Activated CD8-positive, alpha-beta memory T cell treated with anti-CD3 and anti-CD28 coated beads, Interleukin-2, amount 50 U/mL, for 4 hours (primary cell): ENCODE measurements around the gene PNLIPRP3.
"Not testable (repeated sequence)": the region's sequence is repeated elsewhere in the genome, so short reads cannot be mapped to it uniquely, and the experiment has no call there.

Source experiments
- DNase-seq: peaks from one replicate; pipeline ENCODE4 v3.0.0-alpha.2; 2020

Gene PNLIPRP3

DNA sequence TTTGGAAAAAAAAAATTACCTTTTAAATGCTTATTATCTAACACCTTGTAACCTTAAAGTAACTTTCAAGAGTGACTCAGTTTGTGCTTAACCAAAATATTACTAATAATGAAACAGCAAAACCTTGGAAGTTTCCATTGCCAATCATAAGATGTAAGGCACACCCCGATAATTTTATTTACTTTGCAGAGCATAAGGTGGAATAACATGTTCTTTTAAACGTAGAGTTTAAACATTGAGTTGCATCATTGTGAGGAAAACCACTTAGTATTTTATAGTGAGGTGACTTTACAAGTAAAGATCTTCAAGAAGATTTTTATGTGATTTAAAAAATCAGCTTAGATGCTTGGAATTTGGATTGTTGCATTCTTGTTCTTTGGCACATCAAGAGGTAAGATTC lies at the start of gene PNLIPRP3:
Gene PNLIPRP3, plus strand, starts transcription at position 177 of the 400 bp plus-strand sequence. Its CDS starts 166 bp downstream, at position 343.
- DNase-seq, result no peak

DNA sequence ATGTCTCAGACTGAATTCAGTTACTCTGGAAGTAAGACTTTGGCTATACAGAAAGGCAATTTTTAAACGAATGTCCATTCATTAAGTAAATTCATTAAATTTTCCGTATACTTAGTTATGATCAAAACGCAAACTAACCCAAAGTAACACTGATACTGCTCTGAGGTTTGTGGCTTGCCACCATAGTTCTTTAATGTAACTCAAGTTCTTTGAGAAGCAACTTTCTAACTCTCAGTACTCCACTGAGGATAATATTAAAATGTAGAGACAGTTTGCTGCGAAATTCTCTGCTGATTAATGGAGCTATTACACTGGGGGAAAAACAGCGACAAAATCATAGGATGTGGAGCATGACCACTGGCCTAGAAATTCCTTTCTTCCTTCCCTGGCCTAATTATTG lies 45.4 kb upstream of the PNLIPRP3 start:
- DNase-seq, result no peak

DNA sequence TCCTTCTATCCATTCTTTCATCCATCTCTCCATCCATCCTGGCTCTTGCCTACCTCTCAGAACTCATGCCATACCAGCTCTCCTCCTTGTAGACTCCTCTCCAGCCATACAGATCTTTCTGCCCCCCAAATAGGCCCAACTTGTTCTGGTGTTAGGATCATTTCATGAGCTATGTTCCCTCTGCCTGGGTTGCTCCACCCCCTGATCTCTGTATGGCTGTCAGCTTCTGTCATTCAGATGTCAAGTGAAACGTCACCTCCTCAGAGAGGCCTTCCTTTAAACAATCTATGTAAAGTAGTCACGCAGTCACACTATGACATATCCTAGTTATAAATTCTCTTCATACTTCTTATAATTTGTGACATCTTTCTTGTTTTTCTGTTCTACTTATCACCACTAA lies 42.3 kb upstream of the PNLIPRP3 start:
- no peak for DNase-seq

DNA sequence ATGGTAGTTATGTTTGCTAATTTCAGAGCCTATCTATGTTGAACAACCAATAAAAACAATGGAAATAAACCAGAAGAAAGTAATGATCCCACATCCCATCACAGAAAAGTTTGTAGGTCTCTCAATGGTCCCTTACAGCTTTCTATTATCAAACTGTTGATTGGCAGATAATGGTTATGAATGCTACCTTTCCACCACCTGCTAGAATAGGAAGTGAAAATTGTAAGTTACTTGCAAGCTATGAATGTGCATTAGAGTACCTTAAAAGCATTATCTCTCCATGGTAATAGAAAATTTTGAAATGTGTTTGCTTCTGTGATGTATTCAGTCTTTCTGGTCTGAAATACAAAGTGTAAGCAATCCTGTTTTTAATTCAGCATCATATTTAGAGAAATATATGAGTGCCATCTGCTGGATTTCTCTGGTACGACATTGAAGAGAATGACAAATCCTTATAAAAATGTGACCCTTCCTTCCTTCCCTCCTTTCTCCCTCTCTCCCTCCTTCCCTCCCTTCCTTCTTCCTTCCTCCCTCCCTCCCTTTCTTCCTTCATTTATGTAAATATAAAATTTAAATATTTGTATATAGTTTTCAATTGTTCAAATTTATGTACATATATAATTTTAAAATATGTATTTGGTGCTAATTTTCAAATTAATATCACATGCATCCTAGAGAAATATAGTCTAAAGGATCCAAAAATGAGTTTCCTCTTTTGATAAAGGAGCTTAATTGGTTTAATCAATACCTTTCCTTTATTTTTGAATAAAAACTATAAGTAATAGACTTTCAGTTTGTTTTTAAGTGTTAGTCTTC lies 41.4 kb upstream of the PNLIPRP3 start:
- no peak for DNase-seq

DNA sequence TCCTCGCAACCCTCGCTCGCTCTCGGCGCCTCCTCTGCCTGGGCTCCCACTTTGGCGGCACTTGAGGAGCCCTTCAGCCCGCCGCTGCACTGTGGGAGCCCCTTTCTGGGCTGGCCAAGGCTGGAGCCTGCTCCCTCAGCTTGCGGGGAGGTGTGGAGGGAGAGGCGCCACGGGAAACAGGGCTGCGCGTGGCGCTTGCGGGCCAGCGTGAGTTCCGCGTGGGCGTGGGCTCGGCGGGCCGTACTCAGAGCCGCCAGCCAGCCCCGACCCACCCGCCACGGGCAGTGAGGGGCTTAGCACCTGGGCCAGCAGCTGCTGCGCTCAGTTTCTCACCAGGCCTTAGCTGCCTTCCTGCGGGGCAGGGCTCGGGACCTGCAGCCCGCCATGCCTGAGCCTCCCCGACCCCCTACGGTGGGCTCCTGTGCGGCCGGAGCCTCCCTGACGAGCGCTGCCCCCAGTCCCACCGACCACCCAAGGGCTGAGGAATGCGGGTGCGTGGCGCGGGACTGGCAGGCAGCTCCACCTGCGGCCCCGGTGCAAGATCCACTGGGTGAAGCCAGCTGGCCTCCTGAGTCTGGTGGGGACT lies 34.3 kb upstream of the PNLIPRP3 start:
- DNase-seq, result not testable (repeated sequence)

DNA sequence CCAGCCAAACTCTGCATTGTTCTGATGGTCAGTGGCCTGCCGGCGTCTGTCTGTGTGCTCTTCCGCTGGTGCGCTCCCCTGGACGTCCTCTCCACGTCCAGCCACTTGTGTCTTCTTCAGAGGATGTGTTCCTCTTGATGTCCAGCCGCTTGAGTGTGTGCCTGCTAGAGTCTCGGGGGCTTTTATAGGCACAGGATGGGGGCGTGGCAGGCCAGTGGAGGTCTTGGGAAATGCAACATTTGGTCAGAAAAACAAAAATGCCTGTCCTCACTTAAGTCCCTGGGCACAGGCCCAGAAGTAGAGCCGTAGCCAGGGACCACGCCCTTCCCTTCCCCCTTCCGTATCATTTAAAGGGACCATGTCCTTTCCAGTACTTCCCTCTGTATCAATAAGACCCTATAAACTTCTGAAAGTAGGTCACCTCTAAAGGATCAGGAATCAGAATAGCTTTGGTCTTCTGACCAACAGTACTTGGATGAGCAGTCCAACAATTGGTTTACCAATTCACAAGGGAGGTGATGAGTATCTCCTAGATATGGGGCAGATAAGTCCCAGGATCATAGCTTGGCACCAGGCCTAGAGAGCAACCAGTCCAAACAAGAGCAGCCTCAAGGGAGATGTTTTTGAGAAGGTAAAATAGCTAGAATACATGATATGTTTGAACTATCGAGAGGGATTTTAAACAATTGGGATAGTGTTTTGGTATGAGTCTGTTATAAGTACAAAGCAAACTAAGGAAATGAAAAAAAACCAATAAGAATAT lies 32.2 kb upstream of the PNLIPRP3 start:
- no peak for DNase-seq

DNA sequence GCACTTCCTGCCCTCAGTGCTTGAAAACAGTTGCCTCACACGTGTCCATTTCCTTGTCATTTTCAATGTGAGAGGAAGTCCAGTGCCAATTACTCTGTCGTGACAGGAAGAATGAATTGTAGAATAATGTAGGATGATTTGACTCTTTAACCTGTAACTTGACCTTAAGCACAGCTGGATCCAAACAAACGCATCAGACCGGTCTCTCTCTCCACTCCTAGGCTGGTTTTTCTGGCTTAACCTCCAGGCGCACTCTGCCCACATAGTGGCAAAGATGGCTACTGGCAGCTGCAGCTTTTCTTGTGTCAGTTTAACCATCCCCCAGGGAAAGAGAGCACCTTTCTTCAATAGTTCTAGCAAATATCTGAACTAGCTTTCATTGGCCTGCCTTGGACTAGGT lies 29.4 kb upstream of the PNLIPRP3 start:
- no peak for DNase-seq

- no peak for DNase-seq
Observed at GRCh38 chr10:116402858-116403257, 24.8 kb upstream of the PNLIPRP3 start.

GRCh38 chr10:116403740-116404250 lies 23.9 kb upstream of the PNLIPRP3 start:
- no peak for DNase-seq

DNA sequence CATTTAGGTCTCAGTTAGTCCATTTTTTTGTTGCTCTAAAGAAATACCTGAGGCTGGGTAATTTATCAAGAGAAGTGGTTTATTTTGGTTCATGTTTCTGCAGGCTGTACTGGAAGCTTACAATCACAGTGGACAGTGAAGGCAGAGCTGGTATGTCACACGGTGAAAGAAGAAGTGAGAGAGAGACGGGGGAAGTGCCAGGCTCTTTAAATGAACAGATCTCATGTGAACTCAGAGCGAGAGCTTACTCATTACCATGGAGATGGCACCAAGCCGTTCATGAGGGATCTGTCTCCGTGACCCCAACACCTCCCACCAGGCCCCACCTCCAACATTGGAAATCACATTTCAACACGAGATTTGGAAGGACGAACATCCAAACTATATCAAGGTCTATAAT lies 18.9 kb upstream of the PNLIPRP3 start:
- no peak for DNase-seq

DNA sequence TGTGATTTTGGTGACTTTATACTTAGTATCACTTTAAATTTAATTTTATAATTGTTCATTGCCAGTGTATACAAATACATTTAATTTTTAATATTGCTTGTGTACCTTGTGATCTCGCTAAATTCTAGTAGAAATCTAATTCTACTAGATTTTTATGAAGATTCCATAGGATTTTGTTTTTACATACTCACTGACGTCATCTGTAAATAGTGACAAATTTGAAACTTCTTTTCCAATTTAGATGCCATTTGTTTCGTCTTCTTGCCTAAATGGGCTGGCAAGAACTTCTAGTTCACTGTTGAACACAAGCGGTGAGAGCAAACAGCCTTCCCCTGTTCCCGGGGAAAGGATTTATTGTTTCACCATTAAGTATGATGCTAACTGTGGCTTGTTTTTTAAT lies 17.3 kb upstream of the PNLIPRP3 start:
- no peak for DNase-seq

GRCh38 chr10:116417821-116418220 lies 9.8 kb upstream of the PNLIPRP3 start:
- no peak for DNase-seq

DNA sequence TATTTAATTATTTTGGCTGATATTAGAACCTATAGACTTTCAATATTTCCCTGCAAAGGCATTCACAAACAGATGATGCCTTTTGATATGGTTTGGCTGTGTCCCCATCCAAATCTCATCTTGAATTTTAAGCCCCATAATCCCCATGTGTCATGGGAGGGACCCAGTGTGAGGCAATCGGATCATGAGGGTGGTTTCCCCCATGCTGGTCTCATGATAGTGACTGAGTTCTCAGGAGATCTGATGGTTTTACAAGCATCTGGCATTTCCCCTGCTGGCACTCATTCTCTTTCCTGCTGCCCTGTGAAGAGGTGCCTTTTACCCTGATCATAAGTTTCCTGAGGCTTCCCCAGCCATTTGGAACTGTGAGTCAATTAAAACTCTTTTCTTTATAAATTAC lies 9.3 kb upstream of the PNLIPRP3 start:
- DNase-seq, result no peak

DNA sequence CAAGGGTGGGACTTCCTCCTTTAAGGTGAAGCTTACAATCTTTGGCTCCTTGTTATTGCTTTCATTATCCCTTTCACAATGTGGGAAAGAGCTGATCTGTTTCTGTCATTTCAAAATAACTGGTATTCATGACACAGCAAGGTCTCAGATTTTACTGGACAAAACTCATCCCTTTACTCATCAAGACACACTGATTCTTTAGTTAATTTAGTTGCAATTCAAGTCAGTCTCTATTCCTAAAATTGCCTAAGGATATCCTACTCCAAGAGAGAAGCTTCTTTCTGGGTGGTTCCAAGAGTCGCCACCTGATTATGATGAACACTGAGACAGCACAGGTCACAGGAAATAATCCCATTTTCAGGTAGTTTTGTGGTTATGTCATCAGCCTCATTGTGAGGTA lies 5.8 kb upstream of the PNLIPRP3 start:
- no peak for DNase-seq

DNA sequence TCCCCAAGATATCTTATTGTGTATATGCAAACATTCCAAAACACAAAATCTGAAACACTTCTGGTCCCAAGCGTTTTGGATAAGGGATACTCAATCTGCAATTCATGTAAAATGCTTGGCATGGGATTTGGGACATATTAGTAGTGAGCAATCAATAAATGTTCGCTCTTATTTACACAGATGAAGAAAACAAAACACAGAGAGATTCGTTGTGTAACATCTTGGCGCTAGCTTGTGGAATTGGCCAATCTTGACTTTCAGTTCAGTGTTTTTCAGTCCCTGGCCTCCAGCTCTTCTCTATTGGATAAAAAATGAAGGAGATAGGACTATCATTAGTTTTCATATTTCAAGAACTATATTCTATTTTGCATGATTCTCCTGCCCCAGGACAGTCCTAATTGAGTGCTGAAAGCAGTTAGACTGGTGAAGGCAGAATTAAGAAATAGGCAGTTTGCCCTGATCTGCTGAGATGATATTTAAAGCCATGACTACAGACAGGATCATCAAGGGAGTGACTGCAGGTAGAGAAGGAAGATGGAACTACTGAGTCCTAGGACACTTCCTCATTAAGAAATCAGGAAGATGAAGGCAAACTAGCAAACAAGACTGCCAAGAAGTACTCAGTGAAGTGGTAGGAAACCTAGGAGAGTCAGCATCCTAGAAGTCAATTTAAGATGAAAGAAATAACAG lies 1.8 kb downstream of the PNLIPRP3 start:
- DNase-seq, result no peak

DNA sequence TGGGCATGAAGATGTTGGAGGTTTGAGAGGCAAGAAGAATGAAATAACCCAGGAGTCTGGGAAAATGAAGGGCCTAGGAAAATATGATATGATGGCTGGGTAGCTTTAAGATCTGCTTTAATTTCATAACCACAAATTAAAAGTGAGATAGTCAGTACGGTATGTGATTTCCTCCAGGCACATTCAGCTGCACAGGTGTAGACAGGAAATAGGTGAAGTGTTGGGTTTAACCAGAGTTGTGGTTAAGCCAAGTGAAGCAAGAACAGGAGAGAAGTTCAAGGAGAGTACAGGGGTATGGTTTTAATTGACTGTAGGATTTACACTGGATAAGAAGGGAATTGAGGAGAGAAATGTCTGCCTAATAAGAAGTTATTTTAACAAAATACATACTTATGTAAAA lies 2.6 kb downstream of the PNLIPRP3 start:
- no peak for DNase-seq

- DNase-seq, result no peak
Observed at GRCh38 chr10:116431598-116431997, 4.0 kb downstream of the PNLIPRP3 start.

DNA sequence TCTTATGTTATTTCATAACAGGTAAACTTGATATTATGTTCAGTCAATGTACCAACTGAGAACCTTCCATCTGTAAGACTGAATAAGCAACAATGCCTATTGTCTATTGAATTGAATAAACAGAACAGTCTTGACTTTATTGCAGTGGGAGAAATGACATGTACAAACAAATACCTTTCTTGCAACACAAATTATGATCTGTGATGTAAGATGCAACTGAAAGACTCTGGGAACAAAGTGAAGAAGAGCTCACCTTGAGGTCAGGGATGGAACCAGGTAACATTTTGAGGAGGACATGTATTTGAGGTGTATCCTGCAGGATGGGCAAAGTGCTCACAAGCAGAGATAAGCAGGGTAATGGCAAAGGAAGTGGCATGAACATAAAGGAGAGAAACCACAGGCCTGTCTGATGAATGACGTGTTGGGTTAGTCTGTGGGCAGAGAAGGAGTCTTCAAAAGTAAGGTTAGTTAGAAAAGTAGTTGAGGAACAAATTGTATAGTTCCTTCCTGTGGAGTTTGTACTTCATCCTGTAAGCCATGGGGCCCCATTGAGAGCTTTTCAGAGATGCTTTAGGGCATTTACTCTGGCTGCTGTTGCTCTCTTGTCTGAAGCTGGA lies 9.5 kb downstream of the PNLIPRP3 start:
- no peak for DNase-seq

GRCh38 chr10:116440330-116441030 lies 12.8 kb downstream of the PNLIPRP3 start:
- no peak for DNase-seq

GRCh38 chr10:116444527-116445142 lies 17.0 kb downstream of the PNLIPRP3 start:
- DNase-seq, result no peak

GRCh38 chr10:116450861-116451260 lies 23.2 kb downstream of the PNLIPRP3 start:
- DNase-seq, result no peak
